ENCODE measurements around the gene NDUFV2. TPM values are rescaled to one million over a fixed set of nuclear protein-coding genes. Genes with fewer than 3 reads are reported as not detected.
A peak's percentile ranks its signal among the peaks of the same experiment; 100 is the strongest.

The NDUFV2 gene
- total RNA-seq, 2 experiments from 2014 or later = 222 to 302 TPM

GRCh38 chr18:9094307-9095226 is 7.9 kb upstream of the NDUFV2 start:
- ATAC-seq = peak; percentile 48
- H3K9me3 Mint-ChIP-seq (ENCODE audit: low read depth) = no peaks in the 10 kb centered on the region
- CTCF ChIA-PET = interaction anchor here (1.0 to 3.6 kb wide), 3 partner anchors 12 to 49 kb away, joined by 3 to 13 read pairs (median 4); no protein-coding TSS in a partner anchor
- peak; percentile 81 for DNase-seq
- H3K27me3 Mint-ChIP-seq = no peaks in the 10 kb centered on the region
- H3K36me3 Mint-ChIP-seq = peaks cover 15% of the 10 kb centered on the region
- peaks cover 73% of the 10 kb centered on the region for H3K4me1 Mint-ChIP-seq
- H3K4me3 Mint-ChIP-seq = peak overlapping the region; percentile 63
- peak overlapping the region; percentile 98 for H3K27ac Mint-ChIP-seq

GRCh38 chr18:9095297-9096006 is 7.0 kb upstream of the NDUFV2 start:
- H3K9me3 Mint-ChIP-seq (ENCODE audit: low read depth) = no peaks in the 10 kb centered on the region
- H3K27me3 Mint-ChIP-seq = no peaks in the 10 kb centered on the region
- DNase-seq = peak; percentile 87
- peak overlapping the region; percentile 98 for H3K27ac Mint-ChIP-seq
- ATAC-seq = peak; percentile 73
- CTCF ChIA-PET = interaction anchor here (1.4 to 3.6 kb wide), 4 partner anchors 9 to 23 kb away, joined by 3 to 13 read pairs (median 4); no protein-coding TSS in a partner anchor
- H3K4me1 Mint-ChIP-seq = peaks cover 66% of the 10 kb centered on the region
- peaks cover 13% of the 10 kb centered on the region for H3K36me3 Mint-ChIP-seq
- H3K4me3 Mint-ChIP-seq = peak overlapping the region; percentile 63

- no peak for ATAC-seq
- Mint-ChIP-seq H3K4me3 (peak overlapping the region; percentile 63), H3K27me3 (no peaks in the 10 kb centered on the region), H3K9me3 (ENCODE audit: low read depth) (no peaks in the 10 kb centered on the region), H3K27ac (peak overlapping the region; percentile 98), H3K4me1 (peaks cover 65% of the 10 kb centered on the region), H3K36me3 (peaks cover 10% of the 10 kb centered on the region)
- CTCF ChIA-PET = interaction anchor here (1.4 to 3.6 kb wide), 4 partner anchors 9 to 23 kb away, joined by 3 to 13 read pairs (median 4); no protein-coding TSS in a partner anchor
- DNase-seq = no peak
Measured at GRCh38 chr18:9096007-9096371, 6.5 kb upstream of the NDUFV2 start.

- Mint-ChIP-seq H3K9me3 (ENCODE audit: low read depth) (no peaks in the 10 kb centered on the region), H3K4me3 (no peak overlapping the region), H3K36me3 (peaks cover 7% of the 10 kb centered on the region), H3K27ac (peak overlapping the region; percentile 63), H3K4me1 (peaks cover 61% of the 10 kb centered on the region), H3K27me3 (no peaks in the 10 kb centered on the region)
- CTCF ChIA-PET = interaction anchor here (1.2 to 3.6 kb wide), 4 partner anchors 8 to 23 kb away, joined by 3 to 13 read pairs (median 4); no protein-coding TSS in a partner anchor
- DNase-seq (no peak), ATAC-seq (no peak)
Measured at GRCh38 chr18:9096685-9097084, 5.8 kb upstream of the NDUFV2 start.

- CTCF ChIA-PET = interaction anchor here (0.7 to 3.6 kb wide), 3 partner anchors 9 to 20 kb away, joined by 3 to 13 read pairs (median 3); no protein-coding TSS in a partner anchor
- H3K36me3 Mint-ChIP-seq = peaks cover 7% of the 10 kb centered on the region
- peaks cover 55% of the 10 kb centered on the region for H3K4me1 Mint-ChIP-seq
- peak overlapping the region; percentile 4 for H3K4me3 Mint-ChIP-seq
- no peaks in the 10 kb centered on the region for H3K9me3 Mint-ChIP-seq (ENCODE audit: low read depth)
- peak overlapping the region; percentile 75 for H3K27ac Mint-ChIP-seq
- DNase-seq = no peak
- no peaks in the 10 kb centered on the region for H3K27me3 Mint-ChIP-seq
- no peak for ATAC-seq
Measured at GRCh38 chr18:9097349-9097748, 5.2 kb upstream of the NDUFV2 start.

- DNase-seq (no peak), ATAC-seq (no peak)
- CTCF ChIA-PET = interaction anchor here (1.0 to 3.5 kb wide), 4 partner anchors 10 to 40 kb away, joined by 4 to 15 read pairs (median 6); no protein-coding TSS in a partner anchor
- Mint-ChIP-seq H3K27me3 (no peaks in the 10 kb centered on the region), H3K9me3 (ENCODE audit: low read depth) (no peaks in the 10 kb centered on the region), H3K36me3 (peaks cover 33% of the 10 kb centered on the region), H3K4me1 (peaks cover 43% of the 10 kb centered on the region), H3K4me3 (peak overlapping the region; percentile 35), H3K27ac (peak overlapping the region; percentile 51)
Measured at GRCh38 chr18:9100796-9101195, 1.7 kb upstream of the NDUFV2 start.

GRCh38 chr18:9101730-9102507 is 580 bp upstream of the NDUFV2 start:
- H3K9me3 Mint-ChIP-seq (ENCODE audit: low read depth) = no peaks in the 10 kb centered on the region
- H3K4me3 Mint-ChIP-seq = peak overlapping the region; percentile 88
- H3K36me3 Mint-ChIP-seq = peaks cover 41% of the 10 kb centered on the region
- peak overlapping the region; percentile 97 for H3K27ac Mint-ChIP-seq
- peaks cover 47% of the 10 kb centered on the region for H3K4me1 Mint-ChIP-seq
- H3K27me3 Mint-ChIP-seq = no peaks in the 10 kb centered on the region
- peak; percentile 51 for DNase-seq
- CTCF ChIA-PET = interaction anchor here (0.6 to 3.5 kb wide), 11 partner anchors 11 to 46 kb away, joined by 3 to 15 read pairs (median 4); no protein-coding TSS in a partner anchor
- peak; percentile 28 for ATAC-seq

- Mint-ChIP-seq H3K4me3 (peak overlapping the region; percentile 88), H3K9me3 (ENCODE audit: low read depth) (no peaks in the 10 kb centered on the region), H3K4me1 (peaks cover 52% of the 10 kb centered on the region), H3K27ac (peak overlapping the region; percentile 97), H3K36me3 (peaks cover 47% of the 10 kb centered on the region), H3K27me3 (no peaks in the 10 kb centered on the region)
- ATAC-seq (no peak), DNase-seq (no peak)
- CTCF ChIA-PET = interaction anchor here (0.8 to 3.5 kb wide), 11 partner anchors 10 to 52 kb away, joined by 3 to 15 read pairs (median 5); partner anchors contain the start of gene ANKRD12
Measured at GRCh38 chr18:9103376-9103873, 926 bp downstream of the NDUFV2 start.

GRCh38 chr18:9104244-9104901 is 1.9 kb downstream of the NDUFV2 start:
- DNase-seq = no peak
- no peaks in the 10 kb centered on the region for H3K27me3 Mint-ChIP-seq
- peak overlapping the region; percentile 97 for H3K27ac Mint-ChIP-seq
- H3K4me3 Mint-ChIP-seq = peak overlapping the region; percentile 88
- ATAC-seq = no peak
- H3K4me1 Mint-ChIP-seq = peaks cover 59% of the 10 kb centered on the region
- H3K9me3 Mint-ChIP-seq (ENCODE audit: low read depth) = no peaks in the 10 kb centered on the region
- peaks cover 54% of the 10 kb centered on the region for H3K36me3 Mint-ChIP-seq
- CTCF ChIA-PET = interaction anchor here (0.6 to 3.5 kb wide), 10 partner anchors 8 to 45 kb away, joined by 3 to 15 read pairs (median 7); partner anchors contain the start of gene ANKRD12

GRCh38 chr18:9105420-9105819 is 2.9 kb downstream of the NDUFV2 start:
- Mint-ChIP-seq H3K9me3 (ENCODE audit: low read depth) (no peaks in the 10 kb centered on the region), H3K4me1 (peaks cover 65% of the 10 kb centered on the region), H3K27ac (peak overlapping the region; percentile 97), H3K36me3 (peaks cover 59% of the 10 kb centered on the region), H3K4me3 (peak overlapping the region; percentile 88), H3K27me3 (no peaks in the 10 kb centered on the region)
- ATAC-seq = no peak
- DNase-seq = no peak
- CTCF ChIA-PET = interaction anchor here (0.6 to 2.3 kb wide), 5 partner anchors 9 to 41 kb away, joined by 3 to 8 read pairs (median 3); no protein-coding TSS in a partner anchor

GRCh38 chr18:9106094-9106493 is 3.6 kb downstream of the NDUFV2 start:
- ATAC-seq (no peak), DNase-seq (no peak)
- Mint-ChIP-seq H3K4me3 (peak overlapping the region; percentile 88), H3K9me3 (ENCODE audit: low read depth) (no peaks in the 10 kb centered on the region), H3K36me3 (peaks cover 65% of the 10 kb centered on the region), H3K4me1 (peaks cover 65% of the 10 kb centered on the region), H3K27ac (peak overlapping the region; percentile 97), H3K27me3 (no peaks in the 10 kb centered on the region)
- CTCF ChIA-PET = interaction anchor here (0.7 to 2.3 kb wide), 4 partner anchors 8 to 41 kb away, joined by 3 to 8 read pairs (median 4); no protein-coding TSS in a partner anchor

Data from activated CD8-positive, alpha-beta memory T cell treated with anti-CD3 and anti-CD28 coated beads, Interleukin-2, amount 10 ng/mL, durations not matched to agents 7 days and 5 days (primary cell).